PC-3 (cell line): Measurements from ENCODE around the gene TWSG1.

Experiments
- EZH2 ChIP-seq: fragments of 300-600 bp; sonication (generic); IDR thresholded peaks from one replicate; pipeline ENCODE4 v1.6.1; 2017; ENCODE audit warnings: antibody characterized with exemption, mild to moderate bottlenecking, low read length; ENCODE audit not compliant: unreplicated experiment
- EZH2phosphoT487 ChIP-seq: fragments of 300-600 bp; sonication (generic); IDR thresholded peaks from 2 replicates; pipeline ENCODE4 v1.6.1; 2018; ENCODE audit warnings: mild to moderate bottlenecking, antibody characterized with exemption, low read length, borderline replicate concordance
- TF ChIP-seq, protein P1 (sequence below): fragments of 300-600 bp; sonication (generic); conservative IDR thresholded peaks from 2 replicates; pipeline ENCODE4 v1.5.1; 2017; ENCODE audit warnings: antibody characterized with exemption, low read depth, mild to moderate bottlenecking, low read length

GRCh38 chr18:9334973-9335696, 562 bp downstream of the TWSG1 start:
- TF ChIP-seq, protein P1, sequence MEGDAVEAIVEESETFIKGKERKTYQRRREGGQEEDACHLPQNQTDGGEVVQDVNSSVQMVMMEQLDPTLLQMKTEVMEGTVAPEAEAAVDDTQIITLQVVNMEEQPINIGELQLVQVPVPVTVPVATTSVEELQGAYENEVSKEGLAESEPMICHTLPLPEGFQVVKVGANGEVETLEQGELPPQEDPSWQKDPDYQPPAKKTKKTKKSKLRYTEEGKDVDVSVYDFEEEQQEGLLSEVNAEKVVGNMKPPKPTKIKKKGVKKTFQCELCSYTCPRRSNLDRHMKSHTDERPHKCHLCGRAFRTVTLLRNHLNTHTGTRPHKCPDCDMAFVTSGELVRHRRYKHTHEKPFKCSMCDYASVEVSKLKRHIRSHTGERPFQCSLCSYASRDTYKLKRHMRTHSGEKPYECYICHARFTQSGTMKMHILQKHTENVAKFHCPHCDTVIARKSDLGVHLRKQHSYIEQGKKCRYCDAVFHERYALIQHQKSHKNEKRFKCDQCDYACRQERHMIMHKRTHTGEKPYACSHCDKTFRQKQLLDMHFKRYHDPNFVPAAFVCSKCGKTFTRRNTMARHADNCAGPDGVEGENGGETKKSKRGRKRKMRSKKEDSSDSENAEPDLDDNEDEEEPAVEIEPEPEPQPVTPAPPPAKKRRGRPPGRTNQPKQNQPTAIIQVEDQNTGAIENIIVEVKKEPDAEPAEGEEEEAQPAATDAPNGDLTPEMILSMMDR: no peak
- TF ChIP-seq EZH2 (no peak), EZH2phosphoT487 (no peak)
